ENCODE measurements around the gene CABLES2.

CABLES2 gene

DNA sequence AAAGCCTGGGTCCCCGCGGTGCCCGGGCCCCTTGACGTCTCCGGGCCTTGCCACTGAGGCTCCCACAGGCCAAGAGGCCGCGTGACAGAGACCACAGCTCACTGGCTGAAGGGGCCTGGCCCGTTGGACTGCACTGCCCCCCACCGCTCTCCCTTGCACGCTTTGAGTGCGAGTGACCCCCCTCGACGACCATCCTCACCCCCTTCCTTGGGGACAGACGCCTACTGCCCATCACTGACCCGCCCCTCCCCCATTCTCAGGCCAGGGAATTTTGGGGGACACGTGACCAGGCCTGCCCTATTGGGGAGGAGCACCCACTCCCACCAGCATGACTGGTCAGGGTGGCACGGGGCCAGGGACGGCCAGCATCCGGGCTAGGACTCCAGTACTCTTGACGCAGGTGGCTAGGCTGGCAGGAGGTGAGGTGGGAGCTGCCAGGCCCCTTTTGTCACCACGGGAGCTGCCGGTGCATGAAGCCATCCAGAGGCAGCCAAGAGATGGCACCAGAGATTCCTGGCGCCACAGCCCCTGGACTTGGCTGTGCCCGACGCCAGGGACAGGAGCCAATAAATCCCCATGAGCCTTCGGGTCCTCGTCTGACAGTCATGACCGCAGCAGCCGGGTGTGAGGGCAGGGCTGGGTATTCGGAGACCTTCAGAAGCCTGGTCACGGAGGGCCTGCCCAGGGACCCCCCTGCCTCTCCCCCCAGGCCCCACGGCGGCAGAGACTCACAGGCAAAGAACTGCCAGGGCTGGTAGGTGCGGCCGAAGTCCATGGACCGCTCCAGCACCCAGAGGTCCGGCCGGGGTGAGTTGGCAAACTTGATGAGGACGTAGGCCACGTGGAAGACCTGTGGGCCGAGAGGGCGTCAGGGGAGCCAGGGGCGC, 54.4 kb downstream of the CABLES2 start:
- peaks cover 36% of the 10 kb centered on the region for H3K36me3 ChIP-seq (replicated peaks)
- in situ Hi-C loops (cut with HindIII; ENCODE audit: low pct_ligation_motif_present, low sequenced_read_pairs): no loop called here

DNA sequence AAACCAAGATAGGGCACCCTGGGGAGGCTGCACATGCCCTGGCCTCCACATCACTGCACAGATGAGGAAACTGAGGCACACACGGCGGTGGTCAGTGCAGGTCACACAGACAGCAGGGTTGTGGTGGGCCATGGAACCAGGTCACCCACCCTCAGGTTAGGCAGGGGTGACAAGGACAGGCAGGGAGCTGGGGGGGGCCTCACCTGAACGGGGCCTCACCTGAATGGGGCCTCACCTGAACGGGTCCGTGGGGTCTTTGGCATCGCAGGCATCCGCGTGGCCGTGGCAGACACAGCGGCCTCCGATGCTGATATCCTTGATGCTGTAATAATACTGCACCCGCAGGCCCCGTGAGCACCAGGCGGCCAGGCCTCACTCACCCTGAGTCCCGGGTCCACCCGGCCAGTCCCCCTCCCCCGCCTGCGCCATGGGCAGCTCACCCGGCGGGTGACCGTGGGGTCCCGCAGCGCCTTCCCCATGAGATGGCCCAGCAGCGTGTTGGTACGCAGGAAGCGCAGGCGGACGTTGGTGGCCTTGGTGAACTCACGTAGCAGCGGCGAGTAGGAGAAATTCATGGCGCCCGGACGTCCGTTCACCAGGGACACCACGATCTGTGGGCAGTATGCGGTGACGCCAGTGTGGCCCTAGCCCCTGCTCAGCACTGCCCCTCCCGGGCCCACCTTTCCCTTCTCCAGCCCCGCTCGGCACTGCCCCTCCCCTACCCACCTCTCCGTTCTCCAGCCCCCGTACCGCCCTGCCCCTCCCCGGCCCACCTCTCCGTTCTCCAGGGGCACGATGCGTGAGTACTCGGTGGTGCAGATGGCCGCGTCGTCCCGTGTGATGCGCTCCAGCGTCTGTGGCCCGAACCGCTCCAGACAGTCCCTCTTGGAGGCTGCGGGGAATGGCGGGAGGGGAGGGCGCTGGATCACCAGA, 55.4 kb downstream of the CABLES2 start:
- H3K4me3 ChIP-seq (ENCODE audit: low read depth, low read length): no peak overlapping the region
- TF ChIP-seq, protein P1, sequence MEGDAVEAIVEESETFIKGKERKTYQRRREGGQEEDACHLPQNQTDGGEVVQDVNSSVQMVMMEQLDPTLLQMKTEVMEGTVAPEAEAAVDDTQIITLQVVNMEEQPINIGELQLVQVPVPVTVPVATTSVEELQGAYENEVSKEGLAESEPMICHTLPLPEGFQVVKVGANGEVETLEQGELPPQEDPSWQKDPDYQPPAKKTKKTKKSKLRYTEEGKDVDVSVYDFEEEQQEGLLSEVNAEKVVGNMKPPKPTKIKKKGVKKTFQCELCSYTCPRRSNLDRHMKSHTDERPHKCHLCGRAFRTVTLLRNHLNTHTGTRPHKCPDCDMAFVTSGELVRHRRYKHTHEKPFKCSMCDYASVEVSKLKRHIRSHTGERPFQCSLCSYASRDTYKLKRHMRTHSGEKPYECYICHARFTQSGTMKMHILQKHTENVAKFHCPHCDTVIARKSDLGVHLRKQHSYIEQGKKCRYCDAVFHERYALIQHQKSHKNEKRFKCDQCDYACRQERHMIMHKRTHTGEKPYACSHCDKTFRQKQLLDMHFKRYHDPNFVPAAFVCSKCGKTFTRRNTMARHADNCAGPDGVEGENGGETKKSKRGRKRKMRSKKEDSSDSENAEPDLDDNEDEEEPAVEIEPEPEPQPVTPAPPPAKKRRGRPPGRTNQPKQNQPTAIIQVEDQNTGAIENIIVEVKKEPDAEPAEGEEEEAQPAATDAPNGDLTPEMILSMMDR (IDR thresholded peaks at IDR 0.05; ENCODE audit: low read depth, low read length, missing control alignments): no peak
- no peak for DNase-seq
- H3K27me3 ChIP-seq (replicated peaks): no peaks in the 10 kb centered on the region
- H3K27ac ChIP-seq: no peak overlapping the region
- in situ Hi-C loops (cut with HindIII; ENCODE audit: low pct_ligation_motif_present, low sequenced_read_pairs): no loop called here
- peaks cover 45% of the 10 kb centered on the region for H3K36me3 ChIP-seq (replicated peaks)

More for the DNA sequence above, 54.4 kb downstream of the CABLES2 start:
- no peaks in the 10 kb centered on the region for H3K27me3 ChIP-seq (replicated peaks)
- no peak overlapping the region for H3K27ac ChIP-seq
- no peak overlapping the region for H3K4me3 ChIP-seq (ENCODE audit: low read depth, low read length)
- TF ChIP-seq, protein P1 (IDR thresholded peaks at IDR 0.05; ENCODE audit: low read depth, low read length, missing control alignments): no peak
- no peak for DNase-seq

DNA sequence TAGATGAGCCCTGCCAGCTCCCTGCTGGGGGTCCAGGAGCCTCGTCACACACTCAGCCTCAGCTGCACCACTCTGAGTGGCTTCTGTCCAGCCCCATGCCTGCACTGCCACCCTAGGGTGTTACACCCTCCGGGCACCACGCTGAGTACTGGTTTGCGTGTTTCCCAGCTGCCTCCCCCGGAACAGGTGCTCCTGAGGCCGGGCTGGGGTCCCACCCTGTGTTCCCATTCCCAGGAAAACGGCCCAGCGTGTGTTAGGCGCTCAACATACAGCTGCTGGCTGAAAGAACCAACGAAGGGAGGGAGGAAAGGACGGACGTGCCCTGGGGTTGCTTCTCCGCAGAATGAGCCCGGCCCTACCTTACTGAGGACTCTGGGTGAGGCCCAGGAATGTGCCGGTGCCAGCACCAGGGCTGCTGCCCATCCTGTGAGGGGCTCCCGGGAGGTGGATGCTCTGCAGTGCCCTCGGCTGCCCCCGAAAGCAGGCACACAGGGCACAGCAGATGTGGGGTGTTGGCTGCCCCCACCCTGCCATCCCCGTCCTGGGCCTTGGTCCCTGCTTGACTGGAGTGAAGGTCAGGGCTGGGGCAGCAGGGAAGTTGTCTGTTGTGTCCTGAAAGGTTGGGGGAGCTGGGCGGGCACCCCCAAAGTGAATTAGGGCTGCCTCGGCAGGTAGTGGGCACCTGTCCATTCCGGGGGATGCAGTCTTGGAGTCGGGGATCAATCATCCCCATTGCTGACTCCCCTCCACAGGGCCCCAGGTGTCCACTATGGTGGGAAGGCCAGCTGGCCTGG, 56.3 kb downstream of the CABLES2 start:
- Histone ChIP-seq H3K27me3 (replicated peaks) (no peaks in the 10 kb centered on the region), H3K27ac (no peak overlapping the region), H3K36me3 (replicated peaks) (peaks cover 54% of the 10 kb centered on the region), H3K4me3 (ENCODE audit: low read depth, low read length) (no peak overlapping the region)
- TF ChIP-seq, protein P1 (IDR thresholded peaks at IDR 0.05; ENCODE audit: low read depth, low read length, missing control alignments): no peak
- no peak for DNase-seq
- in situ Hi-C loops (cut with HindIII; ENCODE audit: low pct_ligation_motif_present, low sequenced_read_pairs): no loop called here

DNA sequence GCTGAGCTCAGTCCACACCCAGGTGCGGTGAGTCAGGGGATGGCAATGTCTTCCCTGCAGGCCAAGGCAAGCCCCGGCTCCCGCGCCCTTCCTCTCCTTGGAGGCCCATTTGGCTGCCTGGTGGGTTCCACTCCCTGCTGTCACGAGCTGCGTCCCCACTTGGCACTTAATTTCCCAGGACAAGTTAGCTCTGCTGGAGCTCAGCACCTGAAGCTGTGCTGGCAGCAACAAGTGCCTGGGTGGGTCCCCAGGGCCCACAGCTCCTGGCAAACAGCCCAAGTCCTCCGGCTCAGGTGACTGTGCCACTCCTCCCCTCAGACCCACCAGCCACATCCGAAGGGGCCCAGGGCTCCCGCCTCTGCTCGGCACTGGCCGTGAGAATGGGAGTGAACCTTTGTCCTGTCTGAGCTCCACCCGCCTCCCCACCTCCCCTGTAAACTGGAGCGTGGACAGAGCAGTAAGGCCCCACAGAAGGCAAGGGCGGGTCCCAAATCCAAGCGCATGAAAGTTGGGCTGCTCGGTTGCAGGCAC, 56.9 kb downstream of the CABLES2 start:
- TF ChIP-seq, protein P1 (IDR thresholded peaks at IDR 0.05; ENCODE audit: low read depth, low read length, missing control alignments): no peak
- Histone ChIP-seq H3K4me3 (ENCODE audit: low read depth, low read length) (no peak overlapping the region), H3K27me3 (replicated peaks) (no peaks in the 10 kb centered on the region), H3K27ac (no peak overlapping the region), H3K36me3 (replicated peaks) (peaks cover 60% of the 10 kb centered on the region)
- in situ Hi-C loops (cut with HindIII; ENCODE audit: low pct_ligation_motif_present, low sequenced_read_pairs): no loop called here
- no peak for DNase-seq

DNA sequence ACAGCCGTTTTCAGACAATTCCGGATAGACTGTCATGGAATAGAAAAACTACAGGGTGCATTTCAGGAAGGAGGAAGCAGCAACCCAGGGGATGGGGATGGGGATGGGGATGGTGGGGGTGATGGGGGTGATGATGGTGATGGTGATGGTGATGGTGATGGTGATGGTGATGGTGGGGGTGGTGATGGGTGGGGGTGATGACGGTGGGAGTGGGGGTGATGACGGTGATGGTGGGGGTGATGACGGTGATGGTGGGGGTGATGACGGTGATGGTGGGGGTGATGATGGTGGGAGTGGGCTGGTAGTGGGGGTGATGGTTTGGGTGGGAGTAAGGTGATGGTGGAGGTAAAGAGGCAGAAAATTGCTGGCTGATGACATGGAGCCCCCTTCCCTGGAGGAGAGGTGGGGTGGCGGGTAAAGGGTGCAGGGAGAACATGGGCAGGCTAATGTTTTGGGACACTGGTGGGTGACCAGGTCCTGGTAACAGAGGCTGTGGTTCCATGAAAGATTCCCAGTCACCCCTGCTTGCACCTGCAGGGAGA, 57.5 kb downstream of the CABLES2 start:
- in situ Hi-C loops (cut with HindIII; ENCODE audit: low pct_ligation_motif_present, low sequenced_read_pairs): no loop called here
- TF ChIP-seq, protein P1 (IDR thresholded peaks at IDR 0.05; ENCODE audit: low read depth, low read length, missing control alignments): no peak
- no peak for DNase-seq
- Histone ChIP-seq H3K27me3 (replicated peaks) (no peaks in the 10 kb centered on the region), H3K36me3 (replicated peaks) (peaks cover 60% of the 10 kb centered on the region), H3K4me3 (ENCODE audit: low read depth, low read length) (no peak overlapping the region), H3K27ac (no peak overlapping the region)
